HG03108 (cell line): ENCODE data around the gene ARPIN.
"Not testable (repeated sequence)": the region's sequence is repeated elsewhere in the genome, so short reads cannot be mapped to it uniquely, and the experiment has no call there.

ENCODE experiments used
- ATAC-seq: cut with Tn5 transposase; IDR thresholded peaks from one replicate; pipeline ENCODE4 v1.9.1; 2021; ENCODE audit warnings: moderate library complexity; ENCODE audit not compliant: unreplicated experiment

Gene ARPIN

DNA sequence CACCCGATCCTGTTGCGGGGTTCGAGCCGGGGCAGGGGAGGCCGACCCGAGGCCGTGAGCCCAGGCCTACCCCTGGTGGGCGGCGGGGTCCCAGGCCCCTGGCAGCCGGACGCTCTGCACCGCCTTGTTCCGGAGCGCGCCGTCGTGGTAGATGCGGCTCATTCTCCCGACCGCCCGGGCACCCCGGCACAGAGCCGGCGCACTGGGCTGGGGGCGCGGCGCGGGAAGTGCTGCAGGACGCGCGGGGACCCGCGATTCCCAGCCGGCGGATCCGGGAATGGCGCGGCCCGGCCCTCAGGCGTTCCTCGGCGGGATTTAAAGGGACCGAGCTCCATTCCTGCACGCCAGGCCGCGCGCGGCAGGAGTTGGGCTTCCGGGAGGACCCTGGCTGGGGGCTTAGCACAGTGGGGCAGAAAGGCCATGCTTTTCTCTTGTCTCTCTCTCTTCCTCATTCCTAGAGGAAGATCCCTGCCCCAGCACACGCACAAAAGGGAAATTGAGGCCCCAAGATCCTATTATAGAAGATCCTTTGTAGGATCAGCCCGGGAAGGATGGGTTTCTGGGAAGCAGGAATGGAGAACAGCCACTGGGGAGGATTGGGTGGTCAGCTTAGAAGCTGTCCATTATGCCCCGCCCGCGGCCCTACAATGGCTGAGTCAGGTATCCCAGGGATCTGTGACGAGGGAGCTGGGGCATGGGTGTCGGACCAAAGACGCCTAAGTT is at the start of gene ARPIN:
Gene ARPIN, minus strand, starts transcription at position 279 of the 723 bp plus-strand sequence. Its CDS starts 117 bp downstream, at position 162.
- ATAC-seq = no peak

DNA sequence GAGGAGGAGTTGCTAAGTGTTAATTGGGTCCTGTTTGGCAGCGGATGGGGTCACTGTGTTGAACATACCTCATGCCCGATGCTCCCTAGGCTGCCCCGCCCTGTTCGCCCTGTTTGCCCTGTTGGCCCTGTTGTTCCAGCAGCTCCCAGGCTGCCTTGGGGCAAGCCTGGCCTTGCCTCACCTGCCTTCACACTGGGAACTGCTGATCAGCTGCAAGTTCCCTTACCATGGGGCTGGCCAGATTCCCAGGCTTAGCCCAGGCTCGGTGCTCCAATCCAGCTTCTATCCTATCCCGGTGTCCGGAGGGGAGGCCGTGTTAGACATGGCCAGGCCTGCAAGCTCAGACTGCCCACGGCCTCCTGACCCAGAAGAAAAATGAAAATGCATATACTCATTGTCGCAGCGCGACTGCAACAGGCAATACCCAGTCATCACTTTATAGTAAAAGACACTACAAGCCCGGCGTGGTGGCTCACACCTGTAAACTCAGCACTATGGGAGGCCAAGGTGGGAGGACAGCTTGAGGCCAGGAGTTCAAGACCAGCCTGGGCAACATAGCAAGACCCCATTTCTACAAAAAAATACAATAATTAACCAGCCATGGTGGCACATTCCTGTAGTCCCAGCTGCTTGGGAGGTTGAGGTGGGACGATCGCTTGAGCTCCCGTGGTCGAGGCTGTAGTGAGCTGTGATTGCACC is 45.5 kb upstream of the ARPIN start:
- ATAC-seq = no peak

- ATAC-seq = not testable (repeated sequence)
These were observed 42.8 kb upstream of the ARPIN start for GRCh38 chr15:89955449-89955998.

- ATAC-seq = no peak
These were observed 41.8 kb upstream of the ARPIN start for GRCh38 chr15:89954541-89954940.

DNA sequence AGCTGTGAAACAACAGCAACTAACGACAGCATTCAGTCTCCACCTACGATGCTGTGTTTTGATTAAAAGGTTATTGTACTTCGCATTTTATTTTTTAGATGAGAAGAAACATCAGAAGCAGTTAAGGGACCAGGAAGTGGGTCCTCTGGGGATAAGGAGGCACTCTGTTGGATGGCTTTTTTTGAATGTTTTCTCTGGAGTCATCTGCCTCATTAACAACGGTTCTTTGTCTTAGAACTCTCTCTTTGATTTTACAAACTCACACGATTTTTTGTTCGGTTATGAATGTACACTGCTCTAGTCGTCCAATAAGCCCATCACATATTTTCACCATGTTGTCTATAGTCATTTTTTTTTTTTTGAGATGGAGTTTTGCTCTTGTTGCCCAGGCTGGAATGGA is 36.0 kb upstream of the ARPIN start:
- no peak for ATAC-seq

GRCh38 chr15:89947385-89947784 is 34.6 kb upstream of the ARPIN start:
- ATAC-seq = no peak

GRCh38 chr15:89946681-89947299 is 34.0 kb upstream of the ARPIN start:
- ATAC-seq = no peak

- ATAC-seq = not testable (repeated sequence)
These were observed 31.0 kb upstream of the ARPIN start for GRCh38 chr15:89943721-89944120.

- ATAC-seq = no peak
These were observed 27.2 kb upstream of the ARPIN start for GRCh38 chr15:89939910-89940309.

DNA sequence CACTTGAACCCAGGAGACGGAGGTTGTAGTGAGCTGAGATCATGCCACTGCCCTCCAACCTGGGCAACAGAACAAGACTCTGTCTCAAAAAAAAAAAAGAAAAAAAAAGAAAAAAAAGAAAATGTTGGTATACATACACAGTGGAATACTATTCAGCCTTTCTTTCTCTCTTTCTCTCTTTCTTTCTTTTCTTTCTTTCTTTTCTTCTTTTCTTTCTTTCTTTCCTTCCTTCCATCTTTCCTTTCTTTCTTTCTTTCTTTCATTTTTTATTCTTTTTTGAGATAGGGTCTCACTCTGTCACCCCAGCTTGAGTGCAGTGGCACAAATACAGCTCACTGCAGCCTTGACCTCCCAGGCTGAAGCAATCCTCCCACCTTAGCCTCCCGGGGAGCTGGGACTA is 26.6 kb upstream of the ARPIN start:
- not testable (repeated sequence) for ATAC-seq

GRCh38 chr15:89937365-89938350 is 24.9 kb upstream of the ARPIN start:
- ATAC-seq = no peak

- no peak for ATAC-seq
These were observed 24.1 kb upstream of the ARPIN start for GRCh38 chr15:89936786-89937265.

GRCh38 chr15:89936051-89936785 is 23.5 kb upstream of the ARPIN start:
- no peak for ATAC-seq

DNA sequence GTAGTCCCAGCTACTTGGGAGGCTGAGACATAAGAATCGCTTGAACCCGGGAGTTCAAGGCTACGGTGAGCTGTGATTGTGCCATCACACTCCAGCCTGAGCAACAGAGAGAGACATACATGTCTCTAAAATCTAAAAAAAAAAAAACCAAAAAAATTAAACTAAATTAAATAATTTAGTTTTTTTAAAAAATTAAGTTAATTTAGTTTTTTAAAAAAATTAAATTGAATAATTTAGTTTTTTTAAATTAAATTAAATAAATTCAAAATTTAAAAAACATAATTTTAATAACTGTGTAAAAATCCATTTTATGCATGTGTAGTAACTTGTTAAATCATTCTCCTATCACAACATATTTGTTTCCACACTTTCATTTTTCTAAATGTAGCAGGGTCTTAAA is 20.1 kb upstream of the ARPIN start:
- no peak for ATAC-seq

GRCh38 chr15:89928421-89928820 is 15.7 kb upstream of the ARPIN start:
- no peak for ATAC-seq

DNA sequence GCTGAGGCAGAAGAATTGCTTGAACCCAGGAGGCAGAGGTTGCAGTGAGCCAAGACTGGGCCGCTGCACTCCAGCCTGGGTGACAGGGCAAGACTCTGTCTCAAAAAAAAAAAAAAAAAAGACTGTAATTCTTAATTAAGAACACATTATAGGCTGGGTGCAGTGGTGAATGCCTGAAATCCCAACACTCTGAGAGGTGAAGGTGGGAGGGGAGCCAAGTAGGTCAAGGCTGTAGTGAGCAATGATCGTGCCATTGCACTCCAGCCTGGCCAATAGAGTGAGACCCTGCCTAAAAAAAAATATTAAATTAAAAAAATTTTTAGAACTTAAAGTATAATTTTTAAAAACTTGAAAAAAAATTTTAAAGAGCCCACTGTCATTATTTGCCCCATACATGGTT is 13.4 kb upstream of the ARPIN start:
- ATAC-seq = no peak

DNA sequence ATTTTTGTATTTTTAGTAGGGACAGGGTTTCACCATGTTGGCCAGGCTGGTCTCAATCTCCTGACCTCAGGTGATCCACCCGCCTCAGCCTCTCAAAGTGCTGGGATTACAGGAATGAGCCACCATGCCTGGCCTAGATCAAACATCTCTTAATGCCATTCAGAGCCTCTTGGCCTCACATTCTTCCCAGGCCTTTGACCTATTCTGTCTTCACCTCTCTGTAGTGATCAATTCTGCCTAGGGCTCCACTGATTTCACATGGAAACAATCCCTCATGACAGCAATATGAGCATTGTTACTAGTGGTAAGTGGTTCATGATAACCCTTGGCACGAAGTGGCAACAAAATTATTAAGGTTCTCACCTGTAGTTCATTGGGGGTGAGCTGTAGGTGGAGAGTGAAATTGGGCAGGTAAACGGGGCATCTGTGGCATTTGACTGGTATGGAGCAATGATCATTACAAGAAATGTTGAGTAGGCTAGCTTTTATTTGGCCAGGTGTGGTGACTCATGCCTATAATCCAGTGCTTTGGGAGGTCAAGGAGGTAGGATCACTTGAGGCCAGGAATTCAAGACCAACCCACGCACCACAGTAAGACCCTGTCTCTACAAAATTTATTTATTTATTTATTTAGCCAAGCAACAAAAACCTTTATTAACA is 4.8 kb upstream of the ARPIN start:
- no peak for ATAC-seq

- no peak for ATAC-seq
These were observed 3.9 kb upstream of the ARPIN start for GRCh38 chr15:89916660-89917059.

GRCh38 chr15:89912145-89912673 is 543 bp downstream of the ARPIN start:
- ATAC-seq = no peak
